Measurements from ENCODE around the gene DOCK2.

GRCh38 chr5:170075696-170076095 is 438.6 kb downstream of the DOCK2 start:
- TF ChIP-seq NFYB (IDR thresholded peaks at IDR 0.05; ENCODE audit: extremely low read depth, insufficient read length), result no peak
- no peak for TF ChIP-seq DMBX1 (CRISPR knock-in tag; IDR thresholded peaks at IDR 0.05; ENCODE audit: borderline replicate concordance)
- no peak for TF ChIP-seq CREB5 (CRISPR knock-in tag; IDR thresholded peaks at IDR 0.05)
- no peak for TF ChIP-seq BRF1 (IDR thresholded peaks at IDR 0.05; ENCODE audit: borderline replicate concordance, extremely low read depth, insufficient read length)
- no peak for TF ChIP-seq NR2F6 (CRISPR knock-in tag; IDR thresholded peaks at IDR 0.05)
- no peak for TF ChIP-seq EWSR1 (IDR thresholded peaks at IDR 0.05; ENCODE audit: borderline replicate concordance, low read depth, partially characterized antibody)
- TF ChIP-seq REST (IDR thresholded peaks at IDR 0.05; ENCODE audit: borderline replicate concordance), result no peak
- TF ChIP-seq REST (CRISPR knock-in tag; IDR thresholded peaks at IDR 0.05; ENCODE audit: low read depth), result no peak

Measured in K562 (cell line).